ENCODE measurements around the gene MGAT5B. TPM values are rescaled to one million over a fixed set of nuclear protein-coding genes. Genes with fewer than 3 reads are reported as not detected.

Gene MGAT5B
- total RNA-seq, 1 donor from 2014 or later = 6.2 TPM

DNA sequence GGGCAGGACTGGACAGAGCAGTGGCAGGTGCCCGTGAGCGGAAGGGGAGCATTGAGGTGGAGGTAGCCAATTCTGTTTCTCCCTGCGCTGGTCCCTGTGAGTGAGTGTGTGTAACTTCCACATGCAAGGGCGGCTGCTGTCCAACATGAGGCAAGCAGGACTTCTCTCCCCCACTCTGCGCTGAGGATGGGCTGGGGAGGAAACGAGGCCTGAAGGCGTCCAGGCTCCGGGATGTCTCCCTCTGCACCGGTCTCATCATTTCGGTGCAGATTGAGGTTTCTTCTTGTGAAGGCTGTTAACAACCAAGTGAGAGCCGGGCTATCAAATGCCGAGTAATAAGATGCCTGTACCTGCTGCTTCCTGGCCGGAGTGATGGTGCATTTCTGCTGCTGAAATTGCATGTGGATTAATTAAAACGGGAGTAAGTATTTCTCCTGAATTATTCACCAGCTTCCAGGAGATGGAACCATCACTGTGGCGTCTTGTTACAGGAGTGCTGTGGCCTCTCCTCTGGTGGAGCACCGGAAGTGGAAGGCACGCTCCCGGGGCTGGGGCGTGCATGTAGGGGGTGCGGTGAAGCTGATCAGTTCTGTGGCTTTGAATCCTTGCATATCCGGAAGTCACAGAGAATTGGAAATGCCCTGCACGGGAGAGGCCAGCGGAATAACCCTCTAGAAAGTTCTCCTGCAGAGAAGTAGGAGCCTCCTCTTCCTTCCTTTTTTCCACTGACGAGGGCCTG lies 41.7 kb upstream of the MGAT5B start:
- TF ChIP-seq, protein P1, sequence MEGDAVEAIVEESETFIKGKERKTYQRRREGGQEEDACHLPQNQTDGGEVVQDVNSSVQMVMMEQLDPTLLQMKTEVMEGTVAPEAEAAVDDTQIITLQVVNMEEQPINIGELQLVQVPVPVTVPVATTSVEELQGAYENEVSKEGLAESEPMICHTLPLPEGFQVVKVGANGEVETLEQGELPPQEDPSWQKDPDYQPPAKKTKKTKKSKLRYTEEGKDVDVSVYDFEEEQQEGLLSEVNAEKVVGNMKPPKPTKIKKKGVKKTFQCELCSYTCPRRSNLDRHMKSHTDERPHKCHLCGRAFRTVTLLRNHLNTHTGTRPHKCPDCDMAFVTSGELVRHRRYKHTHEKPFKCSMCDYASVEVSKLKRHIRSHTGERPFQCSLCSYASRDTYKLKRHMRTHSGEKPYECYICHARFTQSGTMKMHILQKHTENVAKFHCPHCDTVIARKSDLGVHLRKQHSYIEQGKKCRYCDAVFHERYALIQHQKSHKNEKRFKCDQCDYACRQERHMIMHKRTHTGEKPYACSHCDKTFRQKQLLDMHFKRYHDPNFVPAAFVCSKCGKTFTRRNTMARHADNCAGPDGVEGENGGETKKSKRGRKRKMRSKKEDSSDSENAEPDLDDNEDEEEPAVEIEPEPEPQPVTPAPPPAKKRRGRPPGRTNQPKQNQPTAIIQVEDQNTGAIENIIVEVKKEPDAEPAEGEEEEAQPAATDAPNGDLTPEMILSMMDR (IDR thresholded peaks at IDR 0.05; ENCODE audit: unreplicated experiment) = no peak
- H3K36me3 Mint-ChIP-seq (ENCODE audit: low read depth, unreplicated experiment) = no peaks in the 10 kb centered on the region
- peaks cover 9% of the 10 kb centered on the region for H3K4me1 Mint-ChIP-seq (ENCODE audit: unreplicated experiment)
- no peak overlapping the region for H3K4me3 Mint-ChIP-seq (ENCODE audit: unreplicated experiment)
- H3K27me3 Mint-ChIP-seq (ENCODE audit: unreplicated experiment) = peaks cover 2% of the 10 kb centered on the region
- no peaks in the 10 kb centered on the region for H3K9me3 Mint-ChIP-seq (ENCODE audit: unreplicated experiment)
- DNase-seq (ENCODE audit: low spot score) = no peak
- no peak overlapping the region for H3K27ac Mint-ChIP-seq (ENCODE audit: unreplicated experiment)

DNA sequence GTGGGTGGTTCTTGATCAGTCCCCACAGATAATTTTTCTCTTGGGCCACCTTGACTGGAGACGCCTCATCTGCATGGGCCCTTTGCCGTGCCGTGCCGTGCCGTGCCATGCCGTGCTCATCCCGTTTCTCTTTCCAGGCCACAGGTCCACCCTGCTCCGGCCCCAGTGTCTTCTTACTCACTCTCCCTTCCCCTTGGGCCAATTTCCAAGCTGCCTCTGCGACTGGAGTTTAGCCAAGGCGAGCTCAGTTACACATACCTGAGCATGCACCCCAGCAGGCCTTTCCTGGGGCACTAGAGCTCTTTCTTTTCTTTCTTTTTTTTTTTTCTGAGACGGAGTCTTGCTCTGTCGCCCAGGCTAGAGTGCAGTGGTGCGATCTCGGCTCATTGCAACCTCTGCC lies 40.5 kb upstream of the MGAT5B start:
- no peak overlapping the region for H3K4me3 Mint-ChIP-seq (ENCODE audit: unreplicated experiment)
- H3K36me3 Mint-ChIP-seq (ENCODE audit: low read depth, unreplicated experiment) = no peaks in the 10 kb centered on the region
- H3K27me3 Mint-ChIP-seq (ENCODE audit: unreplicated experiment) = peaks cover 2% of the 10 kb centered on the region
- TF ChIP-seq, protein P1 (IDR thresholded peaks at IDR 0.05; ENCODE audit: unreplicated experiment) = no peak
- H3K27ac Mint-ChIP-seq (ENCODE audit: unreplicated experiment) = no peak overlapping the region
- no peak for DNase-seq (ENCODE audit: low spot score)
- no peaks in the 10 kb centered on the region for H3K9me3 Mint-ChIP-seq (ENCODE audit: unreplicated experiment)
- H3K4me1 Mint-ChIP-seq (ENCODE audit: unreplicated experiment) = peaks cover 9% of the 10 kb centered on the region

DNA sequence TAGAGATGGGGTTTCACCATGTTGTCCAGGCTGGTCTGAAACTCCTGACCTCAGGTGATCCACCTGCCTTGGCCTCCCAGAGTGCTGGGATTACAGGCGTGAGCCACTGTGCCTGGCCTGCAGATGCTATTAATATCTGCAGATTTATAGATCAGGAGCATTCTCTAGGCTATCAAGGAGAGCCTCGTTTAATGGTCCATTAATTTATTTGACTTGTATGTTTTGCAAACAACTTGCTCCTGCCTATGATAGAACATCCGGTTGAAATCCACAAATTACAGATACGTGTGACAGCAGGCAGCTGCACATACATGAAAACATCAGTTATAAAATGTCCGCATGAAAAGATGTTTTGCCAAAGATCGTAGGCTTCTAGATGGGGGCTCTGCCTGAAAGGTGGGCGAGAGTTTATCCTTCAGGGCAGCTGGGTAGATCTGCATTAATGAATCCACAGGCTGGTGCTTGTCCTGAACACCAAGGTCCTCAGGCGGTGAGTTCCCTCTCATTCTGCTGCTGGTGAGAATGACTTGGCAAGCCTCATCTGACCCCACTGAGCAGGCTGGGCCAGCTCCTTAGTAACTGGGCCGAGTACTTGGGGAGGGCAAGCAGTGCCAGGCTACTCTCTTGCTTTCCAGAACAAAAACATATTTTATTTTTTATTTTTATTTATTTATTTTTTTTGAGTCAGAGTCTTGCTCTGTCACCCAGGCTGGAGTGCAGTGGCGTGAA lies 37.1 kb upstream of the MGAT5B start:
- DNase-seq (ENCODE audit: low spot score) = no peak
- TF ChIP-seq, protein P1 (IDR thresholded peaks at IDR 0.05; ENCODE audit: unreplicated experiment) = no peak
- Mint-ChIP-seq H3K36me3 (ENCODE audit: low read depth, unreplicated experiment) (no peaks in the 10 kb centered on the region), H3K27me3 (ENCODE audit: unreplicated experiment) (peaks cover 2% of the 10 kb centered on the region), H3K4me3 (ENCODE audit: unreplicated experiment) (no peak overlapping the region), H3K4me1 (ENCODE audit: unreplicated experiment) (peaks cover 5% of the 10 kb centered on the region), H3K27ac (ENCODE audit: unreplicated experiment) (no peak overlapping the region), H3K9me3 (ENCODE audit: unreplicated experiment) (no peaks in the 10 kb centered on the region)

DNA sequence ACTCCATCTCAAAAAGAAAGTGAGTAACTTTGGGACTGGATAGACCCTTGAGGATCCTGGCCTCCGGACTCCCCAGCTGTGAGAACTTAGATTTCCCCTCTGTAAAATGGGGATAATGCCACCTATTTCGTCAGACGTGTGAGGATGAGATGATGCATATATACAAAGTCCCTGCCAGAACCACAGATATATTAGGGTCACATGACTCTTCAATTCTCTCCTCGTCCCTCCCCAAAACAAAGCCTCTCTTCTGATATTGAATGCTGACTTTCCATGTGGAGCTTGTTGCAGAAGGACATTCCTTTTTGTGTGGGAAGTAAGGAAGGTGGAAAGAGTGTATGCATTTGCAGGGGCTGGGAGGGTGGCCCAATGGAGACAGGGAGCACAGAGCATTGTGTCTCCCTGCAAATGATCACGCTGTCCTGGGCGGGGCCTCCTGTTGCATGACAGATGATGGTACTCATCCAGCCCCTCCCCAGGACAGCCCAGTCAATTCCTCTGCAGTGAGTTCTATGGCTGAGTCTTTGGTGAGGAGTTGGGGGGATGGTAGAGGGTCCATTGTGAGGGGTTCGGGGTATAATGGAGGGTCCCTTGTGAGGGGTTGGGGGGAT lies 35.1 kb upstream of the MGAT5B start:
- H3K27ac Mint-ChIP-seq (ENCODE audit: unreplicated experiment) = no peak overlapping the region
- TF ChIP-seq, protein P1 (IDR thresholded peaks at IDR 0.05; ENCODE audit: unreplicated experiment) = no peak

More for the DNA sequence above, 35.1 kb upstream of the MGAT5B start:
- no peaks in the 10 kb centered on the region for H3K9me3 Mint-ChIP-seq (ENCODE audit: unreplicated experiment)
- peaks cover 2% of the 10 kb centered on the region for H3K4me1 Mint-ChIP-seq (ENCODE audit: unreplicated experiment)
- no peaks in the 10 kb centered on the region for H3K27me3 Mint-ChIP-seq (ENCODE audit: unreplicated experiment)
- peak overlapping the region; percentile 33 for H3K4me3 Mint-ChIP-seq (ENCODE audit: unreplicated experiment)
- no peaks in the 10 kb centered on the region for H3K36me3 Mint-ChIP-seq (ENCODE audit: low read depth, unreplicated experiment)
- DNase-seq (ENCODE audit: low spot score) = no peak
